ENCODE data around the gene MPPE1. TPM values are rescaled to one million over a fixed set of nuclear protein-coding genes. Genes with fewer than 3 reads are reported as not detected.

Gene MPPE1
- total and polyA plus RNA-seq, 10 of the 15 experiments (the other 5 are each of a cell fraction or from before 2014, with no cell fraction given) = 13.8 to 34.5 (median 27.6) TPM

- ChIA-PET RAD21 (ENCODE audit: unreplicated experiment) (no interaction called here), CTCF (no interaction called here), POLR2A (no interaction called here), SMC1A (ENCODE audit: uncharacterized antibody, unreplicated experiment) (no interaction called here)
- Histone ChIP-seq H3K36me3 (ENCODE audit: control insufficient read depth in 2 of 2, insufficient read depth in 2 of 2, low read length in 1 of 2) (no peaks in the 10 kb centered on the region), H3K4me3 (no peak overlapping the region), H4K20me1 (ENCODE audit: control insufficient read depth, insufficient read depth) (no peaks in the 10 kb centered on the region), H3K9ac (ENCODE audit: control insufficient read depth, insufficient read depth, low read length) (no peak overlapping the region), H3K79me2 (ENCODE audit: control insufficient read depth, insufficient read depth, low read length) (no peaks in the 10 kb centered on the region), H3K9me3 (replicated peaks; ENCODE audit: control insufficient read depth, insufficient read depth, low read length) (peaks cover 3% of the 10 kb centered on the region; the same call in 2 of the 3 replicates), H3K4me2 (ENCODE audit: control insufficient read depth, insufficient read depth) (no peak overlapping the region), H2AFZ (ENCODE audit: control insufficient read depth, low read depth, low read length) (no peak overlapping the region), H3K27me3 (replicated peaks in 1 of 2; ENCODE audit: control insufficient read depth in 2 of 2, insufficient read depth in 2 of 2, low read length in 1 of 2) (no peaks in the 10 kb centered on the region), H3K27ac (ENCODE audit: control insufficient read depth, insufficient read depth) (no peak overlapping the region), H3K4me1 (ENCODE audit: control insufficient read depth, insufficient read depth, low read length) (no peaks in the 10 kb centered on the region)
- 16% methylated on average over 2 of the region's 2 CpGs for whole genome bisulfite sequencing (ENCODE audit: insufficient coverage, insufficient replicate concordance, low lambda C conversion rate, missing lambda C conversion rate)
- DNase-seq (ENCODE audit: low read depth, low spot score) = no peak
- no peak for ATAC-seq
- TF ChIP-seq ZZZ3 (IDR thresholded peaks at IDR 0.05; ENCODE audit: control insufficient read depth, insufficient read length, low read depth) (no peak), CREM (IDR thresholded peaks at IDR 0.05; ENCODE audit: low read depth) (no peak), MXI1 (IDR thresholded peaks at IDR 0.05; ENCODE audit: low read depth, low read length) (no peak), DPF2 (IDR thresholded peaks at IDR 0.05) (no peak), FOS (IDR thresholded peaks at IDR 0.05; ENCODE audit: borderline replicate concordance, extremely low read depth, insufficient read length) (no peak), ATF3 (IDR thresholded peaks at IDR 0.05; ENCODE audit: borderline replicate concordance, extremely low read depth, low read depth, low read length) (no peak), POLR2A (IDR thresholded peaks at IDR 0.05; ENCODE audit: low read depth, low read length) (no peak), ZNF687 (IDR thresholded peaks at IDR 0.05) (no peak)
- BruUV-seq (replicated peaks) = no TSS peak
- FAIRE-seq = no peak
- intact Hi-C loops (cut with micrococcal nuclease; ENCODE audit: unreplicated experiment) = no loop called here
- in situ Hi-C loops (cut with MboI) = no loop called here
Measured at GRCh38 chr18:11957636-11958035, 49.5 kb upstream of the MPPE1 start.

All from GM12878 (cell line).